GM18507 (cell line): Measurements from ENCODE around the gene THADA.
A peak's percentile ranks its signal among the peaks of the same experiment; 100 is the strongest.

Experiments used
- DNase-seq: peaks from one replicate; pipeline ENCODE4 v3.0.0; 2011; ENCODE audit warnings: low read depth; ENCODE audit not compliant: insufficient read length; ENCODE audit errors: extremely low spot score
- FAIRE-seq: peaks from 2 replicates; lab custom pipeline; 2011; peaks lifted over from hg19 to GRCh38; lab: Jason Lieb, UNC

Gene THADA

DNA sequence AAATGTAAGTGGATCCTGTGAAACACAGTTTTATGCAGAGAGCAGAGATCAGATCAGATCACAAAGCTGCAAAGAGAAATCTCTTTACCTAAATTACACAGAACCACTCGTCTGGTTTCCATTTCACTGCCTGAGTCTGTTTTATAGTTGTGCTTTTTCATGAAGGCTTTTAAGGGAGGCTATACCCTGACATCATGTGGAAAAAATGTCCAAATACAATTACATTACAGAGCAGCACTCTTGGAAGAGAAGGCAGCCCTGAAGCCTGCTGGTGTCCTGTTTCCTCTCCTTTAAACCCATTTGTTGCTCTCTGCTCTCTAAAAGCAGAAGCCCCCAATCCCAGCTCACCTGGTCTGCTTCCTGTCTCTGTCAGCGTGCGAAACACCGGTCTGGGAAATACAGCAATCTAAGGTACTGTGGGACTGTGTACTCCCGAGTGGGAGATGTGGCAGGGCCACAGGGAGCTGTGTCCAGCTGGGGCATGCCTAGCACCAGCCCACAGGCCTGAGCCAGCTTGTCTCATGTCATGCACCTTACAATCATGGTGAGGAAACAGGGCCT is 344.6 kb downstream of the THADA start:
- DNase-seq: no peak
- FAIRE-seq: no peak

DNA sequence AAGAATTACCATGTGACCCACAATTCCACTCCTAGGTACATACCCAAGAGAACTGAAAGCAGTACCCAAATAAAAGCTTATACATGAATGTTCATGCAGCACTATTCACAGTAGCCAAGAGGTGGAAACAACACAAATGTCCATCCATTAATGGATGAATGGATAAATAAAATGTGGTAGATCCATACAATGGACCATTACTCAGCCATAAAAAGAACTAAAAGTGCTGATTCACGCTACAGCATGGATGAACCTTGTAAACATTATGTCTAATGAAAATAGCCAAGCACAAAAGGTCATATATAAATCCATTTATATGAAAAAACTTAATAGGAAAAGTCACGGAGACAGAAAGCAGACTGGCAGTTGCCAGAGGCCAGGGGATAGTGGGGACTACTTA is 345.8 kb downstream of the THADA start:
- DNase-seq (no peak), FAIRE-seq (no peak)

DNA sequence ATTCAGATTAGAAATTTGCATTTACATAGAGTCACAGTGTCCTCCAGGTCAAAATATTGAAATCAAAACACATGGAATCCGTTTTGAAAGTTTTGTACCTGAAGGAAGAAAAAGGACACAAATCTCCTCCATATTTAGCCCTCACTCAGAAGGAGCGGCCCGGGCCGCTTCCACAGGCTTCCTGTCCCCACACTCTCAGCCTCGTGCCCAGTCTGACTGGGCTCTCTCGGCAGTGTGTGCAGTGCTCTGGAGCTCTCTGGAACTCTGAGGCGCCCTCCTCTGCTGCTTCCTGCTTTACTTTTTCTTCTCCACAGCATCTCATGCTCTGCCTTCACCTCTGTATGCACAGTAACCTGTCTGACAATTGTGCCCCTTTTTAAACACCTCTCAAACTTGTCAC is 347.2 kb downstream of the THADA start:
- no peak for DNase-seq
- FAIRE-seq: no peak

DNA sequence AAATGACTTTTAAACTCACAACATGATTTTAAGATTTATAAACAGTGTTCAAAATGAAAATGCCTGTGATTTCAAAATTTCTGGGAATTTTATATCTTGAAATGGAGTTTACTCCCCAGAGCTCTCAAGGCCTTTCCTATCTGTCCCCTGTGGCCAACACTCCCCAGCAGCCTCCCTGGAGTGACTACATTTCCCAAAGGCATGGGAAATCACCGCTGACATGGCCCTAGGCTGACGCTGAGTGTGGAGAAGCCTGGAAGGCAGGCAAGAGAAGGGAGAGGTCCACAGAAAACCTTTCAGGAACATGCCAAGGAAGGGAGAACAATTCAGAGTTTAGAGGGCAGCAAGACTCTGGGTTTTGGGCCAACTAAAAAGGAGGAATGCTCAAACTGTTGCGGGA is 349.2 kb downstream of the THADA start:
- DNase-seq (no peak), FAIRE-seq (no peak)

DNA sequence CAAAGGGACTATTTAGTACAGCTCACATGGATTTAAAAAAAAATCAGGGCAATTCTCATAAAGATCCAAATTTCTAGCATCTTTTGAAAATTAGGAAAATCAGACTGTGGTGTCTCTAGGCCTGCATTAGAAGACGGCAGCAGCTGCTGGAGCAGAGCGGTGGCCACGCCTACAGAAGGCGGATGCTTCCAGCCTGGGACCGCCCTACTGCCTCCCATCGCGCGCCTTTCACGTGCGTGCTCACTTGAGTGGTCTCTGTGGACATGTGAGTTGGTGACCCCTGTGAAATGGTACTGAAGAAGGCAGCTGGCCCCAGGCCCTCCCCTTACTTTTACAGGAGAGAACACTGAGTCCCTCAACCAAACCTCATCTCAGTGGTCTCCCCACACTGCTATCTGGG is 354.3 kb downstream of the THADA start:
- no peak for FAIRE-seq
- no peak for DNase-seq

DNA sequence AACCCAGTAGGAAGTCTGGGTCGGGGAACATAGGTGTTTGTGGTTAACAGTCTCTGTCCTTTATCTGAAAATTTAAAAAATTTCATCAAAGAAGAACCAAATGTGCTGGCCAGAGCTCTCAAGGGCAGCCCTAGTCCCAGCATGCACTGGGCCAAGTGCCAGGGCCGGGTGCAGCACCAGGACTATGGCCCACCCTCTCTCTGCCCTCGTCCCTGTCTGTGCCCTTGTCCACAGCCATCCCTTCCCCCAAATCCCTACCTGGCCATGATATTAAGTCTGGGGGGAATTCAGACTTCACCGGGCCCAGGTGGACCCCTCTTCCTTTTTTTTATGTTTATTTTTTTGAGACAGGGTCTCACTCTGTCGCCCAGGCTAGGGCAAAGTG is 355.1 kb downstream of the THADA start:
- FAIRE-seq: no peak
- no peak for DNase-seq

DNA sequence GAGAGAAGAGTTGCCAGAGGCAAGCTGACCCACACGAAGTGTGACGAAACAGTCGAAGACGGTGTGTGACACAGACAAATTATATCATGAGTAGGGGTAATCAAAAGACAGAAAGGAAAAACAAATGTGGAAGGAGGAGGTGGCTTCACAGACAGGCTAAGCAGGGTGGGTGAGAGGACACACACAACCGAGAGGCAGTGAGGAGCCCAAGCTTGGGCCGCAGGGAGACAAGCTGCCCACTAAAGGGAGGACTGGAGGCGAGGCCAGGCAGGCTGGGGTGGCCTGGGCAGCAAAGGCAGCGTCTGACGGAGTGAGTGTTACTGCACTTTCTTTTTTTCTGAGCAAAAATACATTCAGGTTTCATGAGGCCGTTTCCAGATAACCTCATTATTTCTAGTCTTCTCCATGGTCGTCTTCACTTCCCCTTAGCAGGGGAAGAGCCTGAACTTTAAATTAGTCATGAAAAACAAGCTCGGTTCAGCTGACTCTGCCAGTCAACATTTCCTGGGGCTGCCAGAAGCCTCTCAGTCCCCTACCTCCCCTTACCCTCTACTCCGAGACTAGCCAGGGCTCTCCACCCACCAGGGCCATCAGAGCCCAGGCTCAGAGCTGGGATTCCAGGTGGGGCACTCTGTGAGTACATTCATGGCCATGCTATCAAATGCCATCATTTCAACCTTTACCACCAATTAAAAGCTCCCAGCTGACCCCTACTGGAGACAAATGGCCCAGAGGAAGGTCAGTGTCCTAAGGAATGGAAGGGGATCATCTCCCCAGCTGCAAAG is 355.7 kb downstream of the THADA start:
- FAIRE-seq (peak; percentile 64), DNase-seq (no peak)

DNA sequence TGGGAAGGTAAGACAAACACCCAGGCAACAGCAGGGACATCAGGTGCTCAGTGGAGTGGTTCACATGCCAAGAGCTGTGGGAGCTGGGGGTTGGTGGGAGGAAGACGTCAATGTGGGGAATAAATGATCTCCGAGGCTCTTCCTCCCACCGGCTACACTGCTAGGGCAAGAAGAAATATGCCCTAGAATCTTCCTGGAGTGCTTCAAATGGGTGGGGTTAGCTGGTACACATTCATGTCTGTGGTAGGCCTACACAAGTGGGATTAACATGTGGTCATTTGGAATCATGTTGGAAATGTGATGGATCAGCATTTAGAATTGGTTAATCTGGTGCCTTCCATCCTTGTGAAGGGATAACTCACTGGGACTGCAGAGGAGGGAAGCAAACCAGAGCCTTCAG is 357.0 kb downstream of the THADA start:
- FAIRE-seq (no peak), DNase-seq (no peak)

DNA sequence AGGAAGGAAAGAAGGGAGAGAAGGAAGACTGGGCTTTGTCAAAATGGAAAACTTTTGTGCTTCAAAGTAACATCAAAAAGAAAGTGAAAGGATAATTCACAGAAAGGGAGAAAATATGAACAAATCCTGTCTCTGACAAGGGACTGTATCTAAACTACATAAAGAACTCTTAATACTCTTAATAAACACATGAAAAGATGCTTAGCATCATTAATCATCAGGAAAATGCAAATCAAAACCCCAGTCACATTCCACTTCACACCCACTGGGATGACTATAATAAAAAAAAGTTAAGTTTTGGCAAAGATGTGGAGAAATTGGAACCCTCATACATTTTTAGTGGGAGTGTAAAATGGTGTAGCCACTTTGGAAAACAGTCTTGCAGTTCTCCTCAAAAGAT is 357.7 kb downstream of the THADA start:
- DNase-seq (no peak), FAIRE-seq (no peak)

DNA sequence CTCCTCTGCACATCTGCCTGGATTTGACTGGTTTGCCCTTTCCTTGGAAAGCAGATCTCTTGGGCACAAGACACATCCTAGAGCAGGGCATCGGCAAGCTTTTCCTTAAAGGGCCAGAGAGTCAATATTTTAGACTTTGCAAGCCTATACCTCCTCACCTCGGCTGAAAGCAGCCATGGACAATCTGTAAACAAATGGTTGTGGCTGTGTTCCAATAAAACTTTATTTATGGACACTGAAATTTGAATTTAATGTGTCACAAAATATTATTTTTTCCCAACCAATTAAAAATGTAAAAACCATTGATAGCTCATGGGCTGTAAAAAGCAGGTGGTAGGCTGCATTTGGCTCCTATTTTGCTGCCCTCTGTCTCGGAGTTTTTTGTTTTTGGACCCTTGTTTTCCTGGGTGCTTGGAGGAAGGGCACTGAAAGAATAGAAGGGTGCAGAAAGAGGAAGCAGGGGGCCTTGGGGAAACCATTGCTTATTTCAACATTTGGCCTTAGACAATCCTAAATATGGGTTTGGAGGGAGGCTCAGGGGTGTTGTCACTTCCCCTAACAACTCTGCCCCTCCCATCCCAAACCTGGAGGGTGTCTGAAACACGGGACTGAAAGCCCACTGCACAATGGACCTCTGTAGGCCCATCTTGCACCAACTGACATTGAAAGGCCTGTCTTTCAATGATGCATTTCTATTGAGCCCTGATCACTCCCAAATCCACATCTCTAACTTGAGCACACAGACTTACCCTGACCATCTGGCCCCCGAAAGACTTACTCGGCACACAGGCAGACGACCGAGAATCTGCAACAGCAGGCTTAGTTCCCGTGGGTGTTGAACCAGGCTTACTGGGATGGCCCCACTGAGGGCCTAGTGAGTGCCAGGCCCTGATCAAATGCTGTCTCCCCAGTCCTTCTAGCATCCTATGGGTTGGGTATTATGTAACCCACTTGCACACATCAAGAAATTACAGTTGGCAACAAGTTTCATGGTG is 362.3 kb downstream of the THADA start:
- no peak for DNase-seq
- FAIRE-seq: no peak

DNA sequence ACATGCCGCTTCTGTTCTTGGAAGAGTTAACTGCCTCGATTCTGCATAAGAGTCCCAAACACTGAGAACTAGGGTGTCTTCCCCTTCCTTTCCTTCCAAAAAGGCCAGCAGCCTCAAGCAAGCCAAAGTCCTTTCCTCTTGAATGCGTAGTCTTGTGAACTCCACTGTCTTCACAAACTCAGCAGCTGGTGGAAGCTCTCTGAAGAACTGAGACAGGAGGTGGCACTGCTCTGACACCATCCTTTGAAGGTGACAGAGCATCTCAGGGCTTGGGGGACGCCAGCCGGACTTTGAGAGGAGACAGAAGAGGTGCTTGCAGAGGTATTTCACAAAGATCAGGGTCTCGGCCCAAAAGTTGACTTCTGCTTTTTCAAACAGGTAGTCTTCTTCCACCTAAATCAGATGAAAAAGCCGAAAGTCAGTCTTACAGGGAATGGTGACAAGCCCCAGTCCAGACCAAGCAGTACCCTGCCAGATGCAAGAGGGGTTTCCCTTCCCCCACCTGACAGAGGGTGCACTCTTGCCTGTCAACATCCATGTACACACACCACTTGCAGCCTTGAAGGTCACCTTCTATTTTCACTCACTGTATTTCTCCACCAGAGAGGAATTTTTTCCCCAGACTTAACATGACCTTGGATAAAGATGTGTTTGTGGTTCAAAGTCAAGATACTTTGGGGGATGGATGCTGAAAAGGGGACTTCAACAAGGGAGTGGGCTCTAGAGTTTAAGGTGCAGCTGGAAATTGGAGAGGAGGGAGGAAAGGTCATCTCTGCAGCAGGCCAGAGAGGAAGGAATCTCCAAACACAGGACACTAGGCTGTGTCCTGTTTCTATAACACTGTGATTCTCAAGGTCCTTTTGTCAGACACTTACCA is 364.6 kb downstream of the THADA start:
- FAIRE-seq (no peak), DNase-seq (no peak)

DNA sequence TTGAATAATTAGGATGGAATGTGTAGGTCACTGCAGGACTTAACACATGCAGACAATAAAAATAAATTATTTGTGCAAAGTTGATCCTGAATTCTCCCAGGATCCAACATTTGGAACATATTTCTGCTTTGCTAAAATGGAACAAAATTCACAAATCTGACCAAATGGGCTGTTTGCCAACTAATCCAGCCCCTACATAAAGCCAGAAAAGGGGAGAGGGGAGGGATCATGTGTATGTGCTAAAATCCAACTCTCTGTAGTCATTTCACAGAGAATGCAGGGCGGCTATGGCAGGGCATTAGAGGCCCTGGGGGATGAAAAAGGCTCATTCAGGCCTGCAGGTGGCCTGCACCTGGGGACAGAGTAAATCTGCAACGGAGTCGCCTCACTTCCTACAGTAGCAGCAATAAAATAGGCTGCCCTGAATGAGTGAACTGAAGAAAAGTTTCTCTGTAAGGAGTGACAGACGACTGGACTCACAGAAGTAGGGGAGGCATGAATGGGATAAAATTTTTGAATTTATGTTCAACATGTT is 365.4 kb downstream of the THADA start:
- DNase-seq (no peak), FAIRE-seq (no peak)

DNA sequence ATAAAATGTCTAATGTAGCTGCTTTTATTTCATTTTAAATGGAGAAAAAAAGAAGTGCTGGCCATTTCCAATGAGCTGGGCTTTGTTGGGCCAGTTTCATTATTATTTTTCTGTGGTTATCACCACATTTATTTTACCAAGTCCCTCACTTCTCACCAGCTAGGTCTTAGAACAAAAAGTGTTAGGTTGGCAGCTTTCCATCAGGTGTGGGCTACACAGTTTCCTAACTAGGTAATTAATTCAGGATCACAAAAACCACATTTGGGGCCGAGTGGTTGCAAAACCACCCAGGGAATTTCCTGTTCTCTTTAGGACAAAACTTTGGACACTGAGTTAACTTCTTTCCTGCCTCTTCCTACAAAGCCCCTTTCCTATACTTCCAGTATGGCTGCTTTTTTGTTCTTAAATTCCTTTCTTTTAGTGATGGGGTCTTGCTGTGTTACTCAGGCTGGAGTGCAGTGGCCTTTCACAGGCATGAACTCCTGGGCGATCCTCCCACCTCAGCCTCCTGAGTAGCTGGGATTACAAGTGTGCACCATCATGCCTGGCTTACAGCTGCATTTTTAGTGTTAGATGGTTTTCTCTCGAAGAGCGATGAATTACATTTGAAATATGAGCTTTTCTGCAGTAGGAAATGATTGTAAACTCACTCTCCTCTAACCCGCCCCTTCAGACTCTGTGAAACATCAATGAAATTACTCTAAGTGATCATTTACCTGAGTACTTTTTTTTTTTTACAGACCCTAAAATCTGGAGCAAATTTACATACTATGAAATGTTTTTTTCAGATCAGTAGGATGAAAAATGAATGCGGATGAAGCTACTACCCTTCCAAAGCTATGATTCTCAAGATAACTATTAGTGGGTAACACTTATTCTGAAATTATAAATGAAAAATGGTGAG is 366.8 kb downstream of the THADA start:
- DNase-seq (no peak), FAIRE-seq (peak; percentile 39)

DNA sequence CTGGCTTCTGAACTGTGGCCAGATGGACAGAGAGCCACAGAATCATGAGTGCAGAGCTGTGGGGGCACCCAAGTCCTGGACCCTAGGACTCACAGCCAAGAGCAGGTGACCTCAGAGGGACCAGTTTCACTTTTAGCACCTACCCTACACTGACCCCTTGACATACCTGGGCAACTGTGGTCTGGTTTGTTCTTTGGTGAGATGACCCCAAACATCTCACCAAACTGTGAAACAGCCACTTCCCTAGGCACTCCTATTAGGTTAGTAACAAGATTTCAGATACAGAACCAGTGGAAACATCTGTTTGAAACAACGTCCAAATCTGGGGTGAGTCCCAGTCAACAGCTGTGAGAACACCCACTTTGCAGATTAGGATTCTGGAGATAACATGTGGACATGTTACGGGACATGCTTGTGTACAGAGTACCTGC is 367.5 kb downstream of the THADA start:
- FAIRE-seq: peak; percentile 44
- no peak for DNase-seq

DNA sequence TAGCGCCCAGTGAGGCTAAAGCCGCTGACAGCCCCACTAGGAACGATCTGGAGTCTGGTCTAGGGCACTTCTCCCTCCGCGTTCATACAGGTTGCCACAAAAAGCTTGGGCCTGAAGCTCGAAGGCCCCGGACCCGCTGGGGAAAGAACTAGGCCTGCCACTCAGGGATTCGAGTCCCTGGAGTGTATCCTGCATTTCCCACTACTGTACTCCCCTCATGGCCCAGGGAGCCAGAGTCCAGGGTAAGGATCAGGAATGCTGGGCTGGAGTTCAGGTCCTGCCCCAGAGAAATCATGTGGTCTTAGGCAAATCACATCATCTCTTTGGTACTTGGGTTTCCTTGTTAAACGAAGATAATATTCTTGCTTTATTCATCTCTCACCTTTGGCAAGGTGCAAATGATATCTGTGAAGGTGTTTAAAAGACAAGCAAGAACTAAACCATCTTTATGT is 368.0 kb downstream of the THADA start:
- FAIRE-seq (no peak), DNase-seq (no peak)

DNA sequence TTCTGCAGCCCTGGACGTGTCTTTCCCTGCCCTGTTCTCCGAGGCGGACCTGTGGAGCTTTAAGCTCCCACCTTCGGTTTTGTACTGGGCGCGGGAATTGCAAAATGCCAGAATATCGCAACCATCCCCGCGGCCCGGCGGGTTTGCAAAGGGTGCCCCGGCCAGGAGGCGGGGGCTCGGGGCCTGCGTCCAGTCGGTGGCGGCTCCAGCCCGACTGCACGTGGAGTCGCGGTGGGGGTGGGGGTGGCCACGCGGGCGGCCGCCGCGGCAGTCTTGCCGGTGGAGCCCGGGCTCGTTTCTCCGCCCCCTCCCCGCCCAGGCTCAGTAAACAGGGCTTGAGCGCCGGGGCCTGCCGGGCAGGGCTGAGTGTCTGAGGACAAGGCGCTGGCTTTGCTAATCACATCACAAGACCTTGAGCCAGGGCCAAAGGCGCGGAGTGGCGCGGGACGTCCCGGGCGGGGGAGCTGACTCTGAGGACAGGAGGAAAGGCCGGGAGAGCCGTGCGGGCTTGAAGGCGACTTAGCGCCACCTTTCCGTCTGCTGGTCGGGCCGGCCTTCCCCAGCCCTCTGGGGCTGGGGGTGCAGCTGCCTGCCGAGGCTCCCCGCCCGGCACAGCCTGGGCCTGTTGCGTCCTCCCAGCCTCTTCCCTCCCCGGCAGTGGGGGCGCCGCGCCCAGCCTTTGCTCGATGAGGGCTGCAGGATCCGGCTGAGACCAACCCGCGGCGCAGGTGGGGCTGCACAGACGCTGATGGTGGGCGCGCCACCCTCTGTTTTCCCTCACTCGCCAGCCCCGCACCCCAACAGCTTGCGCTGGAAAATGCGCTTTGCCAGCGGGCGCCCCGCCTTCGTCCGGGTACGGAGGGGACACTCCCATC is 368.6 kb downstream of the THADA start:
- FAIRE-seq (no peak), DNase-seq (no peak)

DNA sequence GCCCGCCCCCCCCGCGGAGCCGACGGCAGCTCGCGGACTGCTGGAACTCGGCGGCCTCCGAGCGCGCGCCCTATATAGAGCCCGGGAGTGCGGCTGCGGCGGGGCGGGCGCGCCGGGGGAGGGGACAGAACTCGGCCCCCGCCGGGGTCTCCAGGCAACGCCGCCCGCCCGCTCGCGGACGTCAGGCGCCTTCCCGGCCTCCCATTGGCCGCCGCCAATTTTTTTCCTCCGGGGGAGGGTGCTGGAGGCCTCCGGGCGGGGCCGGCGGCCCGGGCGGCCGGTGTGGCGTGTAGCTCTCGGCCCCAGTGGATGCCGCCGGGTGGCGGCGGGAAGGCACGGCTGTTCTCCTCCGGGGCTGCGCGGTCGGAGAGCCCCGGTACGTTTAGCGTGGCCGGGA is 369.3 kb downstream of the THADA start, which contains the start of gene ZFP36L2:
Gene ZFP36L2 (minus strand): TSS at position 49 of the 397 bp plus-strand sequence. CDS start 291 bp downstream, outside the sequence.
- FAIRE-seq (peak; percentile 38), DNase-seq (peak; percentile 88)
